PC-3 (cell line): ENCODE measurements around the gene EIF2AK2. TPM values are rescaled to one million over a fixed set of nuclear protein-coding genes. Genes with fewer than 3 reads are reported as not detected.

Experiments
- ATAC-seq: fragments of 200-7000 bp; cut with Tn5 transposase; 2 replicates; pipeline ENCODE4 v1.9.1; 2020; ENCODE audit warnings: mild to moderate bottlenecking, moderate library complexity
- BruUV-seq: library from RNA; stranded (reverse); fragments of 400-500 nt; replicated peaks from 2 replicates; lab custom pipeline; 2021; lab: Mats Ljungman, UMichigan
- CTCF ChIA-PET: fragments of 300-600 bp; sonication (Branson Sonifier 250); formaldehyde crosslinking; loops from one replicate; lab custom pipeline; 2022; ENCODE audit warnings: antibody characterized with exemption; lab: Charles Lee
- POLR2A ChIA-PET: fragments of 300-600 bp; sonication (Branson Sonifier 250); formaldehyde crosslinking; loops from one replicate; lab custom pipeline; 2022; ENCODE audit warnings: antibody characterized with exemption; ENCODE audit not compliant: unreplicated experiment; lab: Charles Lee
- DNase-seq: peaks from one replicate; pipeline ENCODE4 v3.0.0-alpha.2; 2015
- H2AFZ ChIP-seq: fragments of 300-600 bp; sonication (generic); 2 replicates; pipeline ENCODE4 v1.6.0; 2016; ENCODE audit warnings: antibody characterized with exemption, low read length
- H3F3A ChIP-seq: fragments of 300-600 bp; sonication (generic); one replicate; pipeline ENCODE4 v1.6.0; 2017; ENCODE audit warnings: antibody characterized with exemption, low read length, control low read depth, mild to moderate bottlenecking; ENCODE audit not compliant: unreplicated experiment
- H3K27ac ChIP-seq: fragments of 300-600 bp; sonication (generic); 2 replicates; pipeline ENCODE4 v1.5.1; 2016; ENCODE audit warnings: mild to moderate bottlenecking, low read length
- H3K27me3 ChIP-seq: fragments of 300-600 bp; sonication (generic); 2 replicates; pipeline ENCODE4 v1.6.1; 2016; ENCODE audit warnings: low read length, mixed read lengths
- H3K36me3 ChIP-seq: fragments of 300-600 bp; sonication (generic); 2 replicates; pipeline ENCODE4 v1.6.1; 2016; ENCODE audit warnings: low read depth, mixed run types, low read length, mixed read lengths
- H3K4me1 ChIP-seq: fragments of 300-600 bp; sonication (generic); 2 replicates; pipeline ENCODE4 v1.5.1; 2016; ENCODE audit warnings: low read length; ENCODE audit not compliant: insufficient read depth
- H3K4me2 ChIP-seq: fragments of 300-600 bp; sonication (generic); 2 replicates; pipeline ENCODE4 v1.6.0; 2016; ENCODE audit warnings: low read length
- H3K4me3 ChIP-seq: fragments of 300-600 bp; sonication (generic); 2 replicates; pipeline ENCODE4 v1.5.1; 2016; ENCODE audit warnings: mild to moderate bottlenecking, low read length, mixed read lengths
- H3K79me2 ChIP-seq: fragments of 300-600 bp; sonication (generic); 2 replicates; pipeline ENCODE4 v1.6.1; 2017; ENCODE audit warnings: low read length, mixed read lengths
- H3K9ac ChIP-seq: fragments of 300-600 bp; sonication (generic); 2 replicates; pipeline ENCODE4 v1.6.0; 2016; ENCODE audit warnings: mild to moderate bottlenecking, low read length
- H3K9me2 ChIP-seq: fragments of 300-600 bp; sonication (generic); replicated peaks from 2 replicates; pipeline ENCODE4 v1.6.1; 2016; ENCODE audit warnings: mixed run types, low read length, mixed read lengths
- H3K9me3 ChIP-seq: fragments of 300-600 bp; sonication (generic); 2 replicates; pipeline ENCODE4 v1.6.1; 2016; ENCODE audit warnings: low read length, mixed read lengths
- H4K20me1 ChIP-seq: fragments of 300-600 bp; sonication (generic); 2 replicates; pipeline ENCODE4 v1.6.1; 2016; ENCODE audit warnings: low read length, mixed read lengths
- EZH2 ChIP-seq: fragments of 300-600 bp; sonication (generic); IDR thresholded peaks from one replicate; pipeline ENCODE4 v1.6.1; 2017; ENCODE audit warnings: antibody characterized with exemption, mild to moderate bottlenecking, low read length; ENCODE audit not compliant: unreplicated experiment
- EZH2phosphoT487 ChIP-seq: fragments of 300-600 bp; sonication (generic); IDR thresholded peaks from 2 replicates; pipeline ENCODE4 v1.6.1; 2018; ENCODE audit warnings: mild to moderate bottlenecking, antibody characterized with exemption, low read length, borderline replicate concordance
- intact Hi-C: fragments of 100-400 bp; cut with micrococcal nuclease; formaldehyde crosslinking; loops from 2 replicates; pipeline ENCODE4 v1.9.0; 2023
- total RNA-seq: library from RNA; depleted of rRNA; stranded (reverse); fragments of >200 nt; gene quantifications from 2 replicates; pipeline ENCODE4 v1.2.3, GENCODE V29; 2014
- TF ChIP-seq, protein P1 (sequence below): fragments of 300-600 bp; sonication (generic); conservative IDR thresholded peaks from 2 replicates; pipeline ENCODE4 v1.5.1; 2017; ENCODE audit warnings: antibody characterized with exemption, low read depth, mild to moderate bottlenecking, low read length

The EIF2AK2 gene
- total RNA-seq, 1 experiment from 2014 or later: 29.3 TPM

GRCh38 chr2:37061776-37062175 lies 95.0 kb downstream of the EIF2AK2 start:
- Histone ChIP-seq H3K9me2 (no peaks in the 10 kb centered on the region), H3K9ac (no peak overlapping the region), H3F3A (no peaks in the 10 kb centered on the region), H3K4me2 (no peak overlapping the region), H3K27ac (no peak overlapping the region), H3K79me2 (no peaks in the 10 kb centered on the region), H3K9me3 (no peaks in the 10 kb centered on the region), H3K4me3 (no peak overlapping the region), H2AFZ (no peak overlapping the region), H3K4me1 (no peaks in the 10 kb centered on the region), H3K27me3 (no peaks in the 10 kb centered on the region), H3K36me3 (peaks cover 26% of the 10 kb centered on the region), H4K20me1 (no peaks in the 10 kb centered on the region)
- intact Hi-C loops: no loop called here
- DNase-seq (no peak), ATAC-seq (no peak)
- CTCF ChIA-PET: interaction anchor here (0.7 kb wide), 1 partner anchor 276 kb away, joined by 3 read pairs; no protein-coding TSS in a partner anchor
- POLR2A ChIA-PET: no interaction called here
- TF ChIP-seq, protein P1, sequence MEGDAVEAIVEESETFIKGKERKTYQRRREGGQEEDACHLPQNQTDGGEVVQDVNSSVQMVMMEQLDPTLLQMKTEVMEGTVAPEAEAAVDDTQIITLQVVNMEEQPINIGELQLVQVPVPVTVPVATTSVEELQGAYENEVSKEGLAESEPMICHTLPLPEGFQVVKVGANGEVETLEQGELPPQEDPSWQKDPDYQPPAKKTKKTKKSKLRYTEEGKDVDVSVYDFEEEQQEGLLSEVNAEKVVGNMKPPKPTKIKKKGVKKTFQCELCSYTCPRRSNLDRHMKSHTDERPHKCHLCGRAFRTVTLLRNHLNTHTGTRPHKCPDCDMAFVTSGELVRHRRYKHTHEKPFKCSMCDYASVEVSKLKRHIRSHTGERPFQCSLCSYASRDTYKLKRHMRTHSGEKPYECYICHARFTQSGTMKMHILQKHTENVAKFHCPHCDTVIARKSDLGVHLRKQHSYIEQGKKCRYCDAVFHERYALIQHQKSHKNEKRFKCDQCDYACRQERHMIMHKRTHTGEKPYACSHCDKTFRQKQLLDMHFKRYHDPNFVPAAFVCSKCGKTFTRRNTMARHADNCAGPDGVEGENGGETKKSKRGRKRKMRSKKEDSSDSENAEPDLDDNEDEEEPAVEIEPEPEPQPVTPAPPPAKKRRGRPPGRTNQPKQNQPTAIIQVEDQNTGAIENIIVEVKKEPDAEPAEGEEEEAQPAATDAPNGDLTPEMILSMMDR: no peak
- TF ChIP-seq EZH2phosphoT487: no peak
- no peak for TF ChIP-seq EZH2
- no TSS peak for BruUV-seq

- no peak for DNase-seq
- TF ChIP-seq EZH2phosphoT487 (no peak), EZH2 (no peak)
- TF ChIP-seq, protein P1: no peak
- H3F3A ChIP-seq: no peaks in the 10 kb centered on the region
- no peak overlapping the region for H2AFZ ChIP-seq
- POLR2A ChIA-PET: no interaction called here
- H3K4me2 ChIP-seq: no peak overlapping the region
- no peaks in the 10 kb centered on the region for H3K9me3 ChIP-seq
- H3K79me2 ChIP-seq: no peaks in the 10 kb centered on the region
- no peak overlapping the region for H3K27ac ChIP-seq
- intact Hi-C loops: no loop called here
- H3K27me3 ChIP-seq: no peaks in the 10 kb centered on the region
- CTCF ChIA-PET: no interaction called here
- no TSS peak for BruUV-seq
- no peaks in the 10 kb centered on the region for H3K9me2 ChIP-seq
- no peaks in the 10 kb centered on the region for H4K20me1 ChIP-seq
- no peak overlapping the region for H3K4me3 ChIP-seq
- peaks cover 30% of the 10 kb centered on the region for H3K36me3 ChIP-seq
- no peak for ATAC-seq
- no peak overlapping the region for H3K9ac ChIP-seq
- no peaks in the 10 kb centered on the region for H3K4me1 ChIP-seq
Observed at GRCh38 chr2:37061013-37061711, 95.6 kb downstream of the EIF2AK2 start.

GRCh38 chr2:37060446-37060845 lies 96.3 kb downstream of the EIF2AK2 start:
- H3K79me2 ChIP-seq: no peaks in the 10 kb centered on the region
- intact Hi-C loops: no loop called here
- ChIA-PET POLR2A (no interaction called here), CTCF (no interaction called here)
- H3K9me3 ChIP-seq: no peaks in the 10 kb centered on the region
- H3K9ac ChIP-seq: no peak overlapping the region
- no peaks in the 10 kb centered on the region for H3K27me3 ChIP-seq
- no peak for DNase-seq
- H3K27ac ChIP-seq: no peak overlapping the region
- no peaks in the 10 kb centered on the region for H4K20me1 ChIP-seq
- H3K4me1 ChIP-seq: no peaks in the 10 kb centered on the region
- ATAC-seq: no peak
- BruUV-seq: no TSS peak
- no peak overlapping the region for H3K4me2 ChIP-seq
- no peaks in the 10 kb centered on the region for H3F3A ChIP-seq
- no peaks in the 10 kb centered on the region for H3K9me2 ChIP-seq
- TF ChIP-seq, protein P1: no peak
- H3K4me3 ChIP-seq: no peak overlapping the region
- H2AFZ ChIP-seq: no peak overlapping the region
- H3K36me3 ChIP-seq: peaks cover 34% of the 10 kb centered on the region
